PC-3 (cell line): ENCODE data around the gene CSF2RB.

Experiments used
- EZH2phosphoT487 ChIP-seq: fragments of 300-600 bp; sonication (generic); IDR thresholded peaks from 2 replicates; pipeline ENCODE4 v1.6.1; 2018; ENCODE audit warnings: mild to moderate bottlenecking, antibody characterized with exemption, low read length, borderline replicate concordance
- TF ChIP-seq, protein P1 (sequence below): fragments of 300-600 bp; sonication (generic); conservative IDR thresholded peaks from 2 replicates; pipeline ENCODE4 v1.5.1; 2017; ENCODE audit warnings: antibody characterized with exemption, low read depth, mild to moderate bottlenecking, low read length

DNA sequence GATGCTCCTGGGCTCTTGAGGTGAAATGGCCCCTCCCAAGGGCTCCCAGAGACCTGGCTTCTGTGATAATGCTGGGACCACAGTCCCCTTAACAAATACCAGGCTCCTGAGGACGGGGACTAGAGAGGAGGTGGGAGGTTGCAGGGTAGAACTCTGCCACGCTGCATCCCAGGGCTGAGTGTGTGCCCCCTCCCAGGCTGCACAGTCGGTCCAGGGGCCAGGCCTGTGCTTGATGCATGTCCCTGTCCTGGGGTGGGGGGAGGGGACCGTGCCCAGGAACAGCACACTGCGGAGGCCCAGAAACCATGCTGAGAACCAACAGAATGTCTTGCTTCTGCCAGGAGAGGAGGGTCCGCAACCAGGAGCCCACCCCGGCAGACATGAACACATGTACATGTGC lies 9.3 kb downstream of the CSF2RB start:
- TF ChIP-seq, protein P1, sequence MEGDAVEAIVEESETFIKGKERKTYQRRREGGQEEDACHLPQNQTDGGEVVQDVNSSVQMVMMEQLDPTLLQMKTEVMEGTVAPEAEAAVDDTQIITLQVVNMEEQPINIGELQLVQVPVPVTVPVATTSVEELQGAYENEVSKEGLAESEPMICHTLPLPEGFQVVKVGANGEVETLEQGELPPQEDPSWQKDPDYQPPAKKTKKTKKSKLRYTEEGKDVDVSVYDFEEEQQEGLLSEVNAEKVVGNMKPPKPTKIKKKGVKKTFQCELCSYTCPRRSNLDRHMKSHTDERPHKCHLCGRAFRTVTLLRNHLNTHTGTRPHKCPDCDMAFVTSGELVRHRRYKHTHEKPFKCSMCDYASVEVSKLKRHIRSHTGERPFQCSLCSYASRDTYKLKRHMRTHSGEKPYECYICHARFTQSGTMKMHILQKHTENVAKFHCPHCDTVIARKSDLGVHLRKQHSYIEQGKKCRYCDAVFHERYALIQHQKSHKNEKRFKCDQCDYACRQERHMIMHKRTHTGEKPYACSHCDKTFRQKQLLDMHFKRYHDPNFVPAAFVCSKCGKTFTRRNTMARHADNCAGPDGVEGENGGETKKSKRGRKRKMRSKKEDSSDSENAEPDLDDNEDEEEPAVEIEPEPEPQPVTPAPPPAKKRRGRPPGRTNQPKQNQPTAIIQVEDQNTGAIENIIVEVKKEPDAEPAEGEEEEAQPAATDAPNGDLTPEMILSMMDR = no peak
- TF ChIP-seq EZH2phosphoT487 = no peak
